Ascending aorta (tissue), 2 donors: ENCODE measurements around the gene USP44. TPM values are rescaled to one million over a fixed set of nuclear protein-coding genes. Genes with fewer than 3 reads are reported as not detected.

Experiments used
- DNase-seq, 2 donors: peaks; one replicate each; pipeline ENCODE4 v3.0.0-alpha.2; 2019; ENCODE audit warnings: low spot score in 2 of 2
- H3K27ac ChIP-seq, 2 donors: fragments of 200-600 bp; sonication (generic); one replicate each; pipeline ENCODE4 v1.5.1; 2016 to 2017; ENCODE audit warnings: mild to moderate bottlenecking in 1 of 2
- H3K27me3 ChIP-seq: fragments of 200-600 bp; sonication (generic); one replicate; pipeline ENCODE4 v1.5.1; 2017
- H3K36me3 ChIP-seq, 2 donors: fragments of 200-600 bp; sonication (generic); one replicate each; pipeline ENCODE4 v1.5.1; 2016
- H3K4me1 ChIP-seq, 2 donors: fragments of 200-600 bp; sonication (generic); one replicate each; pipeline ENCODE4 v1.5.1; 2016 to 2017; ENCODE audit warnings: mild to moderate bottlenecking in 1 of 2
- H3K4me3 ChIP-seq, 2 donors: fragments of 200-600 bp; sonication (generic); one replicate each; pipeline ENCODE4 v1.5.1; 2016 to 2017; ENCODE audit warnings: mild to moderate bottlenecking in 1 of 2
- H3K9me3 ChIP-seq, 2 donors: fragments of 200-600 bp; sonication (generic); one replicate each; pipeline ENCODE4 v1.5.1; 2016
- CTCF ChIP-seq, 3 experiments: fragments of 200-600 bp in 2 of 3; fragments of 450-650 bp in 1 of 3; sonication (generic) in 2 of 3; IDR thresholded peaks; one replicate each; pipeline ENCODE4 v1.5.1; 2016 to 2019; ENCODE audit warnings: antibody characterized with exemption in 3 of 3, mild to moderate bottlenecking in 1 of 3, moderate library complexity in 1 of 3
- intact Hi-C: fragments of 100-400 bp; cut with DNase I; formaldehyde crosslinking; loops from one replicate; pipeline ENCODE4 v1.15.1; 2023
- total RNA-seq: library from RNA; depleted of rRNA; stranded (reverse); fragments of >200 nt; gene quantifications from one replicate; pipeline ENCODE4 v1.1.0, GENCODE V29; 2016

Gene USP44
- 5.7 TPM for total RNA-seq

- Histone ChIP-seq H3K4me3 (no peak within 1 kb of the TSS), H3K9me3 (no peaks in the 10 kb centered on the region), H3K36me3 (no peaks in the 10 kb centered on the region), H3K27ac (no peak within 1 kb of the TSS), H3K27me3 (no peaks in the 10 kb centered on the region), H3K4me1 (no peaks in the 10 kb centered on the region)
- DNase-seq: no peak
- intact Hi-C loops: no loop called here
- TF ChIP-seq CTCF (IDR thresholded peaks at IDR 0.05): no peak
Observed at GRCh38 chr12:95551305-95551704, at the start of gene USP44. Gene USP44, minus strand, starts transcription at chr12:95551476. Its CDS starts 17,220 bp downstream, at chr12:95534256.

- no peaks in the 10 kb centered on the region for H3K27me3 ChIP-seq
- no peak for DNase-seq
- H3K27ac ChIP-seq: no peak overlapping the region
- intact Hi-C loops: no loop called here
- no peaks in the 10 kb centered on the region for H3K9me3 ChIP-seq
- no peak for TF ChIP-seq CTCF (IDR thresholded peaks at IDR 0.05)
- H3K36me3 ChIP-seq: no peaks in the 10 kb centered on the region
- H3K4me3 ChIP-seq: no peak overlapping the region
- no peaks in the 10 kb centered on the region for H3K4me1 ChIP-seq
Observed at GRCh38 chr12:95600567-95600966, 49.3 kb upstream of the USP44 start.

GRCh38 chr12:95599880-95600279 lies 48.6 kb upstream of the USP44 start:
- no peaks in the 10 kb centered on the region for H3K4me1 ChIP-seq
- H3K36me3 ChIP-seq: no peaks in the 10 kb centered on the region
- DNase-seq: no peak
- H3K4me3 ChIP-seq: no peak overlapping the region
- intact Hi-C loops: no loop called here
- no peaks in the 10 kb centered on the region for H3K9me3 ChIP-seq
- no peaks in the 10 kb centered on the region for H3K27me3 ChIP-seq
- H3K27ac ChIP-seq: no peak overlapping the region
- TF ChIP-seq CTCF (IDR thresholded peaks at IDR 0.05): no peak

- Histone ChIP-seq H3K4me1 (no peaks in the 10 kb centered on the region), H3K27me3 (no peaks in the 10 kb centered on the region), H3K27ac (no peak overlapping the region), H3K4me3 (no peak overlapping the region), H3K9me3 (no peaks in the 10 kb centered on the region), H3K36me3 (no peaks in the 10 kb centered on the region)
- DNase-seq: no peak
- intact Hi-C loops: no loop called here
- TF ChIP-seq CTCF (IDR thresholded peaks at IDR 0.05): no peak
Observed at GRCh38 chr12:95594136-95594535, 42.9 kb upstream of the USP44 start.

- no peak overlapping the region for H3K27ac ChIP-seq
- H3K4me3 ChIP-seq: no peak overlapping the region
- DNase-seq: no peak
- no peak for TF ChIP-seq CTCF (IDR thresholded peaks at IDR 0.05)
- no peaks in the 10 kb centered on the region for H3K9me3 ChIP-seq
- intact Hi-C loops: no loop called here
- no peaks in the 10 kb centered on the region for H3K4me1 ChIP-seq
- no peaks in the 10 kb centered on the region for H3K27me3 ChIP-seq
- no peaks in the 10 kb centered on the region for H3K36me3 ChIP-seq
Observed at GRCh38 chr12:95593266-95593871, 42.1 kb upstream of the USP44 start.

- Histone ChIP-seq H3K27me3 (no peaks in the 10 kb centered on the region), H3K36me3 (no peaks in the 10 kb centered on the region), H3K4me3 (no peak overlapping the region), H3K27ac (no peak overlapping the region), H3K4me1 (no peaks in the 10 kb centered on the region), H3K9me3 (no peaks in the 10 kb centered on the region)
- DNase-seq: no peak
- no peak for TF ChIP-seq CTCF (IDR thresholded peaks at IDR 0.05)
- intact Hi-C loops: no loop called here
Observed at GRCh38 chr12:95591731-95592130, 40.5 kb upstream of the USP44 start.
